ENCODE results near the gene NUDT21.
"Not testable (repeated sequence)": the region's sequence is repeated elsewhere in the genome, so short reads cannot be mapped to it uniquely, and the experiment has no call there.

Gene NUDT21

DNA sequence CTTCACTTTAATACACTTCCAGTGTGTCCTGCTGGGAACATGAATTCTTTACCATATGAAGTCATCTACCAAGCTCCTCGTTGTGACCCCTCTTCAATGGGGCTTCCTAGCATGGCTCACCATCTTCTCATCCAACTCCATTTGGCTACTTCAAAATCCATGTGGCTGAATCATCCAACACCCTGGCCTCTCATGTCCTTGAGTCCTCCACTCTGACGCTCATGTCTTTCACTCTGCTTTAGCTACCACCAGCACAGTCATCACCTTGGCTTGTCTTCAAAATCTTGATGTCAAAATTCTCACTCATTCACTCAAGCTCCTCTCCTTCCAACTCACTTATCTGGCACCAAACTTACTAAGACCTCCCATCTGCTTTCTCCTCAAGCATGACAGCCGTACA is 61.6 kb downstream of the NUDT21 start:
- TF ChIP-seq ZFX (IDR thresholded peaks at IDR 0.05; ENCODE audit: borderline replicate concordance), result no peak
- TF ChIP-seq, protein P1, sequence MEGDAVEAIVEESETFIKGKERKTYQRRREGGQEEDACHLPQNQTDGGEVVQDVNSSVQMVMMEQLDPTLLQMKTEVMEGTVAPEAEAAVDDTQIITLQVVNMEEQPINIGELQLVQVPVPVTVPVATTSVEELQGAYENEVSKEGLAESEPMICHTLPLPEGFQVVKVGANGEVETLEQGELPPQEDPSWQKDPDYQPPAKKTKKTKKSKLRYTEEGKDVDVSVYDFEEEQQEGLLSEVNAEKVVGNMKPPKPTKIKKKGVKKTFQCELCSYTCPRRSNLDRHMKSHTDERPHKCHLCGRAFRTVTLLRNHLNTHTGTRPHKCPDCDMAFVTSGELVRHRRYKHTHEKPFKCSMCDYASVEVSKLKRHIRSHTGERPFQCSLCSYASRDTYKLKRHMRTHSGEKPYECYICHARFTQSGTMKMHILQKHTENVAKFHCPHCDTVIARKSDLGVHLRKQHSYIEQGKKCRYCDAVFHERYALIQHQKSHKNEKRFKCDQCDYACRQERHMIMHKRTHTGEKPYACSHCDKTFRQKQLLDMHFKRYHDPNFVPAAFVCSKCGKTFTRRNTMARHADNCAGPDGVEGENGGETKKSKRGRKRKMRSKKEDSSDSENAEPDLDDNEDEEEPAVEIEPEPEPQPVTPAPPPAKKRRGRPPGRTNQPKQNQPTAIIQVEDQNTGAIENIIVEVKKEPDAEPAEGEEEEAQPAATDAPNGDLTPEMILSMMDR (IDR thresholded peaks at IDR 0.05), result no peak
- no peak overlapping the region for H3K27ac ChIP-seq

- H3K27ac ChIP-seq, result no peak overlapping the region
- TF ChIP-seq ZFX (IDR thresholded peaks at IDR 0.05; ENCODE audit: borderline replicate concordance), result no peak
- TF ChIP-seq, protein P1 (IDR thresholded peaks at IDR 0.05), result no peak
Observed at GRCh38 chr16:56388209-56388608, 62.9 kb downstream of the NUDT21 start.

DNA sequence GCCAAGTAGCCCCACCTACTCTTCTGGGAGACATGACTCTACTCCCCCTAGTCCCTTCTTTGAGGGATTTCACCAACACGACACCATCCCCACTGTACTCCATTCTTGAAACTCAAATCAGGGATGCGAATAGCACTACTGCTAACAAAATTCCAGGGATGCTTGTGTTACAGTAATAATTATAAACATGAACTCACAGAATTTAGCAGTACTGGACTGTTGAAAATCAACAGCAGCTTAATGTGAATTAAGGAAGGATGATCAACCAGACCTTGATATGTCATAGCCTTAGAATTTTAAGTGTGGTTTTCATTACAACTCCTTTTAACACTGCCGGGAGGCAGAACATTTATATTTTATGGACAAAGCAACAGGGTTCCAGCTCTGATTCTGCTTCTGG is 63.7 kb downstream of the NUDT21 start:
- TF ChIP-seq, protein P1 (IDR thresholded peaks at IDR 0.05), result no peak
- no peak for TF ChIP-seq ZFX (IDR thresholded peaks at IDR 0.05; ENCODE audit: borderline replicate concordance)
- H3K27ac ChIP-seq, result no peak overlapping the region

DNA sequence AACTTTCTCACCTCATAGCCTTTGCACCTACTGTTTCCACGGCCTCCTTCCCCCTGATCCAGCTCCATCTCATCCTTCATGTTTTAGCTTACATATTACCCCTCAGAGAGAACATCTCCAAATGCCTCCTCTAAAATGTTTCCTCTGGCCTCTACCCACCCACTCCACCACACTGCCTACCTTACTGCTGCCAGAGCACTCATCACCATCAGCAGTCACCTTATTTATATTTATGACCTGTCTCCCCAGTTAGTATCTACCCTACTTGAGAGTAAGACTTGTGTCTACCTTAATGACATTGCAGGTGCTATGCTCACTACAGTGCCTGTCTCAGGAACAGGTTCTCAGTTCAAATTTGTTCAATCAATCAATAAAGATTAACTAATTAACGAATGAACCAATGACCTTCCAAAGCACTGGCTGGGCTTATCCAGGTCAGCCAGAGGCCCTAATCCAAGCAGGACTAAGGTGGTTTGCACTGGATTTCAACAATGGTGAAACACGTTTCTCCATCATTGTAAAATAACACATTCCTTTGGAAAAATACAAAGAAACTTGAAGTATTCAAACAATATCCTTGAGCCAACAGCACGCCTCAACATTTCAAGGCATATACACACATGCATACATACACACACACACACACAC is 66.9 kb downstream of the NUDT21 start:
- TF ChIP-seq, protein P1 (IDR thresholded peaks at IDR 0.05), result no peak
- TF ChIP-seq ZFX (IDR thresholded peaks at IDR 0.05; ENCODE audit: borderline replicate concordance), result no peak
- H3K27ac ChIP-seq, result no peak overlapping the region

DNA sequence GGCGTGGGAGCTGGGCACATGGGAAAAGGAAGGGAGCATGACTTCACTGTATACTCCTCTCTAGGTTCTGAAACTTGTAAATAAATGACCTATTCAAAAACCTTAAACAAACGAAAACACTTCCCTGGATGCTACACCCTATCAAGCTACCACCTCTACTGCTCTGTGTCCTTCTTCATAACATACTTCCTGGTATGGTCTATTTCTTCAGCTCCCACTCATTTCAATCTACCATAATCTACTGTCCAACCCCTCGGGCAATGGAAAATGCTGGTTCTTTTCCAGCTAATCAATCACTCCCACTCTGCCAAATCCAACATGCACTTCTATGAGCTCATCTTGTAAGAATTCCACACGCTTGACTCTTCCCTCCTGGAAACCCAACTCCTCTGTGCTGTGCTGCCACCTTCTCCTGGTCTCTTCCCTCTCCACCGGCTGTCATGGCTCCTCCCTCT is 68.2 kb downstream of the NUDT21 start:
- H3K27ac ChIP-seq, result no peak overlapping the region
- TF ChIP-seq ZFX (IDR thresholded peaks at IDR 0.05; ENCODE audit: borderline replicate concordance), result no peak
- TF ChIP-seq, protein P1 (IDR thresholded peaks at IDR 0.05), result no peak

DNA sequence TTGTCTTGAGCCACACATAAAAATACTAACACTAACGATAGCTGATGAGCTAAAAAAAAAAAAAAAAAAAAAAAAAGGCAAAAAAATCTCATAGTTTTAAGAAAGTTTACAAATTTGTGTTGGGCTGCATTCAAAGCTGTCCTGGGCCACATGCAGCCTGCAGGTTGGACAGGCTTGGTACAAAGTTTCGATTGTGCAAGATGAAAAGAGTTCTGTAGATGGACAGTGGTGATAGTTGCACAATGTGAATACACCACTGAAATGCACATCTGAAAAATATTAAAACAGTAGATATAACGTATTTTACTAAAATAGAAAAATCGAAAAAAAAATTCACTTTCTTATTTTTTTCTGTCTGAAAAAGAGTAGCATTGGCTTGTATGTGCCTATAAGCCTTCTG is 68.7 kb downstream of the NUDT21 start:
- no peak overlapping the region for H3K27ac ChIP-seq
- TF ChIP-seq ZFX (IDR thresholded peaks at IDR 0.05; ENCODE audit: borderline replicate concordance), result no peak
- TF ChIP-seq, protein P1 (IDR thresholded peaks at IDR 0.05), result no peak

GRCh38 chr16:56380778-56381485 is 70.2 kb downstream of the NUDT21 start:
- not testable (repeated sequence) for H3K27ac ChIP-seq
